GM18858 (cell line): Measurements from ENCODE around the gene EFCAB14.
"Not testable (repeated sequence)": the region's sequence is repeated elsewhere in the genome, so short reads cannot be mapped to it uniquely, and the experiment has no call there.

Experiments used
- ATAC-seq: cut with Tn5 transposase; IDR thresholded peaks from one replicate; pipeline ENCODE4 v1.9.1; 2021; ENCODE audit not compliant: unreplicated experiment

EFCAB14 gene

GRCh38 chr1:46718727-46719622 is at the start of gene EFCAB14:
Gene EFCAB14 (minus strand): TSS chr1:46719114. CDS start chr1:46718087, 1,027 bp downstream.
- ATAC-seq: peak; percentile 95

DNA sequence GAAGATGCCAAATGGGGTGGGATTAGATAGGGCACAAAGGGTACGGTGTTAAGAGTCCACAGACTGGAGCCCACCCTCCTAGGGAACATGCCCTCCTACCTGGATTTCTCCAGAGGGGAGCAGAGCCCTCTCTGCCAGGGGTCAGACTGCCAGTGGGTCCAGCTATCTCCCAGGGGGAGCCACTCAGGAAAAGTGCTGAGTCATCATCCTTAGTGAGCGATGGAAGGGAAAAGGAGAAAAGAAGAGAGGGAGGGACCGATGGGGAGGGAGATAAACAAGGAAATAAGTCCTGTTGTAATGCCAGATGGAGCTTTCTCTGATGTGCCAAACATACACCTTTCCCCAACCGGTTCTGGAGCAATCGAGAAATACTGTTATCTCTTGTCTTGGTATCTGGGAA is 49.5 kb upstream of the EFCAB14 start:
- no peak for ATAC-seq

GRCh38 chr1:46767649-46768282 is 48.9 kb upstream of the EFCAB14 start:
- no peak for ATAC-seq

- ATAC-seq: no peak
These were observed 45.5 kb upstream of the EFCAB14 start for GRCh38 chr1:46764402-46764801.

DNA sequence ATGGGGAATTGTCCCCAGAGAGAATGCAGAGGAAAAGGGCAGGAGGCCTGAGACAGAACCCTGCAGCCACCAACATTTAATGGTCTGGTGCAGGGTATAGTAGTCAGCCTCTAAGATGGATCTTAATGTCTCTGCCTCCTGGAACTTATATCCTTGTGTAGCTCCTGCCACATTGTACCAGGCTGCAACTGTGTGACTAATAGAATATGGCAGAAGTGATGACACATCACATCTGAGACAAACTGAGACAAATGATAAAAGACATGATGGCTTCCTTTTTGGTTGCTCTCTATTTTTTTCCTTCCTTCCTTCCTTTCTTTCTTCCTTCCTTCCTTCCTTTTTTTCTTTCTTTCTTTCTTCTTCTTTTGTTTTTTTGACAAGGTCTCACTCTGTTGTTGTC is 42.8 kb upstream of the EFCAB14 start:
- ATAC-seq: no peak

DNA sequence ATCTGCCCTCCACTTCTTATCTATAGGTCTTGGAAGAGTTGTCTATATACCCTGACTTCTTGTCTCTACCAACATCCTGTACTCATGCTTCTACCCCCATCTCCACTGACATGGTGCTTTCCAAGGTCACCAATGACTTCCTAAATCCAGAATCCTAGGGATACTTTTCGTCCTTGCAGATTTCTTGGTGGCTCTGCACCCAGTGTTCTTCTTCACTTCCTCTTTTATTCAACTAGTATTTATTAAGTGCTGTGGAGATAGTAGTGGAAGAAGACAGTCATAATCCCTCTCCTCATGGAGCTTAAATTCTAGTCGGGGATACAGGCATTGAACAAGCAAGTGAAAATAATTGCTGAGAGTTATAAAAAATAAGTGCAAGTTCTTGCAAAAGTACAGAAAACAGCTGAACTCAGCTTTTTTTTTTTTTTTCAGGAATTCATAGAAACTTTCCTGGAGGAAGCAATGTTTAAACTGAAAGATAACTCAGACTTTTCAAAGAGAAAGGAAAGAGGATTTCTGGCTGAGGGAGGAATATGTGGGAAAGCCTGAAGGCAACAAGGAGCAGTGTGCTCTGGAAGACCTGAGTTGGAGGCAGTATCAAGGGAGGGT is 41.7 kb upstream of the EFCAB14 start:
- no peak for ATAC-seq

- no peak for ATAC-seq
These were observed 39.1 kb upstream of the EFCAB14 start for GRCh38 chr1:46757956-46758528.

GRCh38 chr1:46757247-46757955 is 38.5 kb upstream of the EFCAB14 start:
- ATAC-seq: no peak

GRCh38 chr1:46755121-46755520 is 36.2 kb upstream of the EFCAB14 start:
- ATAC-seq: no peak

DNA sequence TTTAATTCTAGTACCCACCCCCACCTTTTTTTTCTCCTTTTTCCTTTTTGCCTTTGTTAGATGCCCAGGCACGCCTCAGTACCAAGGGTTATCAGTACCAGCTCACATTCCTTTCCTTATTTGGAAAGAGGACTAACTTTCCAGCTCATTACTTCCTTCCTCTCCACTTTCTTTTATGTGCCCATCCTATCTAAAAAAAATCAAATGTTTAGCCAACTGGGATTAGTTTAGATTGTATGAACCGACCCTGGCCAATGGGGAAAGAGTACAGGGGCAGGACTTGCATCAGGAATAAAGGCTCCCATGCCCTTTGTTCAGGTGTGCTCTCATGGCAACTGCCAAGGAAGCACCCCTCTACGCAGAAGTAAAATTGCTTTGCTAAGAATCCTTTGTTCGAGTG is 35.8 kb upstream of the EFCAB14 start:
- not testable (repeated sequence) for ATAC-seq

- ATAC-seq: no peak
These were observed 35.1 kb upstream of the EFCAB14 start for GRCh38 chr1:46753985-46754384.

GRCh38 chr1:46749921-46750404 is 31.0 kb upstream of the EFCAB14 start:
- no peak for ATAC-seq

- ATAC-seq: no peak
These were observed 30.5 kb upstream of the EFCAB14 start for GRCh38 chr1:46749404-46749803.

- no peak for ATAC-seq
These were observed 28.9 kb upstream of the EFCAB14 start for GRCh38 chr1:46747683-46748288.

GRCh38 chr1:46742069-46742468 is 23.2 kb upstream of the EFCAB14 start:
- no peak for ATAC-seq

DNA sequence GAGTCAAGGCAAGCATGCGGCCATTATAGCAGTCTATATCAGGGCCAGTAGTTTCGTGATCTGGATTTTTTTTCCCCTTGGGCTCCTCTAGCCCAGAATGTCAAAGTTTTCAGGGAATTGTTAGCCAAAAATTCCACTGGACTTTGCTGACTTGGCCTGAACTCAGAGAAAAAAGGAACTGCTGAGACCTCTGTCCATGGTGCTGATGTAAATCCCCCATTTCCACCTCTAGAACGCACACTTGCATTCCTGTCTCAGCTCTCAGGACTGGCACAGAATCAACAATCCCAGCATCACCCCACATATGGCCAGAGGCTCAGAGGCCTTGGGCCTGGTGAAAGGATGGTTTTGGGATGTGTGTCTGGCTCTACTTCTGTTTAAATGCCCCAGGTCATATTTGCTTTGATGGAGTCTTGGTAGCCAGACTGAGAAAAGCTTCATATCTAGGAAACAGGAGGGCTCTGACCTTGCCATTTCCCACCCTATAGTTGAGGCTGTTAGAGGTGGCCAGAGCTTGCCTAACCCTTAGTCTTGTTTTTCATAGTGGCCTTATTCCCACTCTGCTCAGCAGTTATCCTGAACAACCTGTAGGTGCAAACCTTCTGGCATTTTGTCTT is 16.9 kb upstream of the EFCAB14 start:
- ATAC-seq: no peak

GRCh38 chr1:46728327-46728873 is 9.5 kb upstream of the EFCAB14 start:
- ATAC-seq: not testable (repeated sequence)

DNA sequence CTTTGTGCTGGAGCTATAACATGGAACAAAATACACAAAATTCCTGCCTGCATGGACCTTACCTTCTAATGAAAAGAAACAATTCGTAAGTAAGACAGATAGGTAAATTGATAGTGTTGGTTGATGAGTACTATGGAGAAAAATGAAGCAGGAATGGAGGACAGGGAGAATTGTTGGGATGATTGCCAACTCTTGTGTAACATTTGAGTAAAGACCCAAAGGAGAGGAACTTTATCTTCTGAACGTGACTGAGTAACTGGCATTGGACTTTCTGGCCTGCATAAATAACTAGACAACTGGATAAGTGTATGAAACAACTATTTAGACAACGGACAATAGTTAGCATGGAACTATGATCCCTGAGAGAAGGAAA is 6.8 kb upstream of the EFCAB14 start:
- ATAC-seq: no peak

DNA sequence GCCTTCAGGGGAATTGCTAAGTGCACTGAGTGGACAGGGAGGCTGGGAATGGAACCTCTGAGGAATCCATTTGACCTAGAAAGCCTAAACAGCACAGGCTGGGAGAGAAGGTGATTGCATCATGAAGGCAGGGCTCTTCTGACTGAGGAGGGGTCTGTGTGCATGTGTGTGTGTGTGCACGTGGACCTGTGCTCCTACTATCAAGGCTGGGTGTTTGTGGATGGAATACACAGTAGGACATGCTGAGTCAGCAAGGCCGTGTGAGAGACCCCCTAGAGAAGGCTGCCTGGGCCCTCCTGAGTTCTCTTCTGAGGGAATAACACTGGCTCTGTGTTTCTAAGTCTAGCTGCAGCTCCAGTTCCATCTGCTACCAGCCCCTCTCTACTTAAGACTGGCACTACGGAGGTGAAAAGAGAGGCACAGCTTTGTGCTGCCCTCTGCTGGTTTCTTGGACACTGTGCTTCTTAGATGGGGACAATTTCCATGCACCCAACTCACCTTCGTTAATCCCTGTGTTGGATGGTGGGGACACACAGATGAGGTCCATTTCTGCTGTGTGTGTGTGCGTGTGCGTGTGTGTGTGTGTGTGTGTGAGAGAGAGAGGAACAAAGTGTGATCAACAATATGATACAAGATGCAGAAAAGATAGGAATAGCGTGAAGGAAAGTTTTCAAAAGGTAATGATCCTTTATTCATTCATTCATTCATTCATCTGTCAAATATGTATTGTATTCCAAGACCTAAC is 6.2 kb upstream of the EFCAB14 start:
- ATAC-seq: no peak
